ENCODE results near the gene RBM42.
"Not testable (repeated sequence)": the region's sequence is repeated elsewhere in the genome, so short reads cannot be mapped to it uniquely, and the experiment has no call there.

Gene RBM42

DNA sequence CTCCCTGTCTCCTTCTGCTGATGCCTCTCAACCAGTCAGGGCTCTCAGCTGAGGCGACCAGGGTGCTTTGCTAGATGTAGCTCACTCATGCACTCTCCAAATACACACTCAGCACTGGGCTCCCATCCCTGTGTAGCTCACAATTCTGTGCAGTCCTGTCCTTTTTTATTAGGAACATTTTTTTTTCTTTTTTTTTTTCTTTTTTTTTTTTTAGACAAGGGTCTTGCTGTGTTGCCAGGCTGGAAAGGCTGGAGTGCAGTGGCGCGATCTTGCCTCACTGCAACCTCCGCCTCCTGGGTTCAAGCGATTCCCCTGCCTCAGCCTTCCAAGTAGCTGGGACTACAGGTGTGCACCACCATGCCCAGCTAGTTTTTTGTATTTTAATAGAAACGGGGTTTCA lies 26.0 kb downstream of the RBM42 start:
- DNase-seq = not testable (repeated sequence)

DNA sequence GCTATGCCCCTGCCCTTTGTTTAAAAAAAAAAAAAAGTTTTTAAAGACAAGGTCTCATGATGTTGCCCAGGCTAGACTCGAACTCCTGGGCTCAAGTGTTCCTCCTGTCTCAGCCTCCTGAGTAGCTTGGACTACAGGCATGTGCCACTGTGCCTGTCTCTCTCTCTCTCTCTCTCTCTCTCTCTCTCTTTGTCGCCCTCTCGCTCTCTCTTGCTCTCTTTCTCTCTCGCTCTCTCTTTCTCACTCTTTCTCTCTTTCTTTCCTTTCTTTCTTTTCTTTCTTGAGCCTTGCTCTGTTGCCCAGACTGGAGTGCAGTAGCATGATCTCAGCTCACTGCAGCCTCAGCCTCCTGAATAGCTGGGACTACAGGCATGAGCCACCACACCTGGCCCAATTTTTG lies 26.8 kb downstream of the RBM42 start:
- DNase-seq = no peak

DNA sequence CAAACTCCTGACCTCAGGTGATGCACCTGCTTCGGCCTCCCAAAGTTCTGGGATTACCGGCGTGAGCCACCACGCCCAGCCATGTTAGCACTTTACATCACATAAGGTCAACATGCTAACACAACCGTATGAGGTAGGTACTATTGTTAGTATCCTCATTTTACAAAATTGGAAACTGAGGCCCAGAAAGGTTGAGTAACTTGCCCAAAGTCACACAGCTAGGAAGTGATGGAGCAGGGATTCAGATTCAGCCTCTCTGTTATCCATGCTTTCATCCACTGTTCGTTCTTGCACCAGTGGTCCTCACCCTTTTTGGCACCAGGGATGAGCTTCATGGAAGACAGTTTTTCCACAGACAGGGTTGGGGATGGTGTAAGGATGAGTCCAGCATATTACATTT lies 27.9 kb downstream of the RBM42 start:
- no peak for DNase-seq

DNA sequence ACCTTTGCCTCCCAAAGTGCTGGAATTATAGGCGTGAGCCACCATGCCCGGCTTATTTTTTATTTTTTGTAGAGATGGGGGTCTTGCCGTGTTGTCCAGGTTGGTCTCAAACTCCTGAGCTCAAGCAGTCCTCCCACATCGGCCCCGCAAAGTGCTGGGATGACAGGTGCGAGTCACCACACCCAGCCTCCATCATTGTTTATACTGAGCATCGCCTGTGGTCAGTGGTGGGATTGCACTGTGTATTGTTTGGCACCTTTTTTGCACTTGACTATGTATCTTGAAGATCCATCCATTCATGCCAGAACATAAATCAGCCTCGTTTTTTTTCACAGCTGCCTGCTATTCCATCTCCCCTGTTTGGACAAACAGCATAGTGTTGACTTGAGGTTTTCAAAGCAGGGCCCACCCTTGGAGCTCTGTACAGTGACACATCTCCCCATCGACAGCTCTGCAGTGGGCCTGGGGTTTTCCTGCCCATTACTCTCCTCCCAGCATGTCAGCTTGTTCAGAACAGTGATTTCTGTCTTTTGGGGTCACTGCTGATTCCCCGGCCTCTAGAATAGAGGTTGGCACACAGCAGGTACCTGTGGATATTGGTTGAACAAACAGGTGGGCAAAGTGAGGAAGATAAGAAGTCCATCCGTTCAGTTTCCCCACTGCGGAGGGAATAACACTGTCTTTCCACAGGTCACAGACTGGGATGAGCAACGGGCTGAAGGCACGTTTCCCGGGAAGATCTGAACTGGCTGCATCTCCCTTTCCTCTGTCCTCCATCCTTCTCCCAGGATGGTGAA lies 29.3 kb downstream of the RBM42 start:
- DNase-seq = no peak

DNA sequence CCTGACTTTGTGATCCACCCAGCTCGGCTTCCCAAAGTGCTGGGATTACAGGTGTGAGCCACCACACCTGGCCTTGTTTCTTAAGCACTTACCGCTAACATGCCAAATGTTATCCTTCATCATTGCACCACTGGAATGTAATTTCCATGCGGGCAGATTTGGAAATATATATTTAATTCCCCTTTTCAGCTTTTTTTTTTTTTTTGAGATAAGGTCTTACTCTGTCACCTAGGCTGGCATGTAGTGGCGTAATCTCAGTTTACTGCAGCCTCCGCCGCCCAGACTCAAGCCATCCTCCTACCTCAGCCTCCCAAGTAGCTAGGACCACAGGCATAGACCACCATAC lies 33.1 kb downstream of the RBM42 start:
- DNase-seq = no peak

DNA sequence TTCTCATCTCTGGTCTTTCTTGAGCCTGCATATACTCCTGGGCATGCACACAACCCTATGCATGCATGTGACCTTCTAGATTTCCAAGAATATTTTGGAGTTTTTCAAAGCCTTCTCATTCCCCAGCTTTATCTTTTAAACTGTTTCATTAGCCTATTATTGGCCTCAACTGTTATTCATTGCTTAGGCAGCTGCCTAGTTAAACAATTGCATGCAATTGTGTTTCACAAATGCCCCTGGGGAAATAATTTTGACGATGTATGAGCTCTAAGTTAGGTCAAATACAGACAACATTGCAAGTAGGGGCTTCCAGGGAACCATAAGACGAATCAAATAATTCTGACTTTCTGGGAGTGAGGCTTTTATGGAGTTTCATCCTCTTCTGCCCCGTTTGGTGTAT lies 35.1 kb downstream of the RBM42 start:
- DNase-seq = no peak

DNA sequence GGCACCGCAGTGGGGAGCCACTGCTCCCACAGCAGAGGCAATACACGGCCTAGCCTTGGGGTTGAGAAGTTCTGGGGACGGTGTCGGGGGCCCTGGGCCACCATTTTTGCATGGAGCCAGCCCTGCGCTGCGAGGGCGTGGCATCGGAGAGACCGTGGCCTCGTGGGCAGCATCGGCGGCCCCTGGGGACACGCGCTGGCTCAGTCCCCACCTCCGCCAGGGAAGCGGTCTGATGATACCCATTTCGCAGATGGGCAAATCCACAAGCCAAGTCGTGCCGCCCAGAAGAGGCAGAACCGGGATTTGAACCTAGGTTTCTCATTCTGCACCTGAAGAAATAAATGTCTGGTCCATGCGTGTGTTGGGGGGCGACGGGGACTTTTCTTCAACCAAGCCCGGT lies 36.3 kb downstream of the RBM42 start:
- DNase-seq = no peak

DNA sequence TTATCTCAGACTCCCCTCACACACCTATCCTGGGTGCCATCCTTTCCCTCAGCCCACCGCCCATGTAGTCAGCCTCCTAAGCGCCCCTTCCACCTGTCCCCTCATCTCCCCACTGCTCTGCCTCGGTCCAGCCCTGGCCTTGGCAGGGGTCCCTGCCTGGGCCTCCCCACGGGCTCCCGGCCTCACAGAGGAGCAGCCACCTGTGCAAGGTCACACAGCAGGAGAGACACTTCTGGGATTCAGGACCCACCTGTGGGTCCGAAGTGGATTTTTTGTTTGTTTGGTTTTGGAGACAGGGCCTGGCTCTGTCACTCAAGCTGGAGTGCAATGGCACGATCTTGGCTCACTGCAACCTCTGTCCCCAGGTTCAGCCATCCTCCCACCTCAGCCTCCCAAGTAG lies 36.8 kb downstream of the RBM42 start:
- DNase-seq = no peak

DNA sequence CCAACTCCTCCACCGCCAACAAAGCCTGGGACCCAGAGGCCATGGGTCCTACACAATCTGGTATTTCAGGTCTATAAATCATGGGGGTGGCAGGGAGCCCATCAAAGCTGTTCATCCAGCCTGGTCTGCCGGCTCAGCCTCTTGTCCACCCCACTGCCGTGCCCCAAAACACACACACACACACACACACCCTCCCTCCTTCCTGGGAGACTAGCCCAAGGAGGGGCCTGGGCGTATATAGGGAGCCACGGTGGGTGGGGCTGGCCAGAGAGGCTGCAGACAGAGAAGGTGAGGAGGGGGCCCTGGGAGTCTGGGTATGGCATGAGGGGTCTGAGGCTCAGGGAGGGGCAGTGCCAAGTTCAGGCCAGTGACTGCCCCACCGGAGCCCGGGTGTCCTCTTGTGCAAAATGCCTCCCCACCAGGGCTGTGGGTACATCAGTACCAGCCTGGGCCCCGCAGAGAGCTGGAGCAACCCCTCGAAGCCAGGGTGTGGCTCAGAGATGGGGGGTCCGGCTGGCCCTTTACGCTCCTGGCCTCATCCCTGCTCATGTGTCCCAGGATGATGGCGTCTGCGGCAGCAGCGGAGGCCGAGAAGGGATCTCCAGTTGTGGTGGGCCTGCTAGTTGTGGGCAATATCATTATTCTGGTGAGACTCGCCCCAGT lies 37.5 kb downstream of the RBM42 start, which contains the start of gene UPK1A:
Gene UPK1A, plus strand, starts transcription at position 267 of the 663 bp plus-strand sequence. Its CDS starts 296 bp downstream, at position 563.
- no peak for DNase-seq

DNA sequence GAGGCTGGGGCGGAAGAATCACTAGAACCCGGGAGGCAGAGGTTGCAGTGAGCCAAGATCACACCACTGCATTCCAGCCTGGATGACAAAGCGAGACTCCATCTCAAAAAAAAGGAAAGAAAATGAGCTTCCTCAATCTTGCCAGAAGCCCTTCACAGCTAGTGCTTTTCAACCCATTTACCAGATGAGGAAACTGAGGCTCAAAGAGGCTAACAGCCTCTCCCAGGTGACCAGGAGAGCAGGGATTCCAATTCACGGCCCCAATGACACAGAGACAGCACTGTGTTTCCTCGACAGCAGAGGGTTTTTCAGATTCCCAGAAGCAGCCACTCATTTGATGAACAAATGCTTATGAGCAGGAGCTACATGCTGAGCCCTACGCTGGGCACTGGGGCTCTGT lies 40.7 kb downstream of the RBM42 start:
- no peak for DNase-seq

DNA sequence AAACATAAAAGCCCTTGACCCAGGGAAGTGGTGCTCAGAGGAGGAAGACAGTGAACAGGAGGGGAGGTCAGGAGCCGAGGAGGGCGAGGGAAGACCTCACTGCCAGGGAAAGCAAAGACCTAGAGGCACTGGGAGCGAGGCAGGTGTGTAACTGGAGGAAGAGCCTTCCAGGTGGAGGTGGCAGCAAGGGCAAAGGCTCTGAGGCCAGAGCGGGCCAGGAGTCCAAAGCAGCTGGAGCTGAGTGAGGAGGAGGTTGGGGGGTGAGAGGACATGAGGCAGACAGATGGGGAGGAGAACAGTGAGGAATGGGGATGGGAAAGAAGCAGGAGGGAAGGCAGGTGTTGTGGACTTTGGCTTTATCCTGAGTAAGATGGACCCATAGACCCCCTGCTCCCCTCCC lies 41.1 kb downstream of the RBM42 start:
- DNase-seq = no peak

DNA sequence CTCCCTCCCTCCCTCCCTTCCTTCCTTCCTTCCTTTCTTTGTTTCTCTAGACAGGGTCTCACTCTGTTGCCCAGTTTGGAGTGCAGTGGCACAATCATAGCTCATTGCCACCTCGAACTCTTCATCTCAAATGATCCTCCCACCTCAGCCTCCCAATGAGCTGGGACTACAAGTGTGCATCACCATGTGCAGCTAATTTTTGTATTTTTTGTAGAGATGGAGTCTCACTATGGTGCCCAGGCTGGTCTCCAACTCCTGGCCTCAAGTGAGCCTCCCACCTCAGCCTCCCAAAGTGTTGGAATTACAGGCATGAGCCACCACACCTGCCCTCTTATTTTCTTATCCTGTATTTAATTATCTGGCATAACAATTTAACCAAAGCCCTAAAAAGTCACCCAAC lies 41.9 kb downstream of the RBM42 start:
- DNase-seq = no peak

DNA sequence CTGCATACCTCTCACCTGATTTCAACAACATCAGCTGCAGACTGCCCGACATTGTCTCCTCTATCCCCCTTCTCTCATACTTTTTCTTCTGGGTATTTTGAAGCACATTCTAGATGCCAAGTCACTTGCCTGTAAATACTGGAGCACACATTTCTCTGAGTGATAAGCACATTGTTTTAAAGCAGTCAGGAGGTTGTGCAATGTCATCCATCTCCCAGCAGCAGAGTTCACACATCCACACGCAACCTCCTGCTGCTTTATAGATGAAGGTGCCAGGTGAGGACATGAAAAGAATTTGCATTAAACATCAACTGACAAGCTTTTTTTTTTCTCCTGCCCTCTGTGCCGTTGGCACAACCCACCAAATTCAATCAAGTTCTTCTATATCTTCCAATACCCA lies 43.0 kb downstream of the RBM42 start:
- no peak for DNase-seq

DNA sequence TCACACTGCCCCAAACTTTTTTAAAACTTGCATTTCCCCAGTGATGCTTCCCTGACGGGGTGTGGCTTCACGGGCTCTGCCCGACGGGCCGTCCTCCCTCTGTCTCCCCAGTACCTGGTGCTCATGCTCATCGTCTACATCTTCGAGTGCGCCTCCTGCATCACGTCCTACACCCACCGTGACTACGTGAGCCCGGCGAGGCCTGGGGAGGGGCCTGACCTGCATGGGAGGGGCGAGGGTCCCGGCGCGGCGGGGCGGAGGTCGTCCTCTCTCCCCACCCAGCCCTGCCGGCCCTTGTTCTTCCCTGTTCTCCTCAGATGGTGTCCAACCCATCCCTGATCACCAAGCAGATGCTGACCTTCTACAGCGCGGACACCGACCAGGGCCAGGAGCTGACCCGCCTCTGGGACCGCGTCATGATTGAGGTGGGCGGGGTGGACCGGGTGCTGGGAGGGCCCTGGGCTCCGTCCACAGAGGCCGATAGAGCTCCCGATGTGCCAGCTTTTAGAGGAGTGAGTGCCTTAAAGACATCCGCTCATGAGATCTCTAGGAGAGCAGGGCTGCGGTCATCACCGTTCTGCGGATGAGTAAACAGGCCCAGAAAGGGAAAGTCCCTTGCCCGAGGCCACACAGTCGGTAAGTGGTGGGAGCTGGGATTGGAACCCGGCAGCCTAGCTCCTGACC lies 44.4 kb downstream of the RBM42 start:
- no peak for DNase-seq

DNA sequence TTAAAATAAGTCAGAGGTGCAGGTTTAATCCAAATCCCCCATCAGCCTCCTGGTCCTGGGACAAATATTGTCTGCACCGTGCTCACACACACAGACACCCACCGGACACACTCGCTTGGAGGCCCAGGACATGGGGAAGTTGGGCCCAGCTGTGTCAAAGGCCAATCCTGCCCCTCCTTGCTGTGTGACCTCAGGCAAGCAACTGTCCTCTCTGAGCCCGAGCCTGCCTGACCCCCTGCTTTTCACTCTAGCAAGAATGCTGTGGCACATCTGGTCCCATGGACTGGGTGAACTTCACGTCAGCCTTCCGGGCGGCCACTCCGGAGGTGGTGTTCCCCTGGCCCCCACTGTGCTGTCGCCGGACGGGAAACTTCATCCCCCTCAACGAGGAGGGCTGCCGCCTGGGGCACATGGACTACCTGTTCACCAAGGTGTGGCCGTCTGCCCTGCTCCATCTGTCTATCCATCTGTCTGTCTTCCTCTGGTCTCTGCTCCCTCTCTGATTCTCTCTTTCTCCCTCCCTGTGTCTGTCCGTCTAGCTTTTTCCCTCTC lies 46.8 kb downstream of the RBM42 start:
- DNase-seq = no peak

All from NCI-H2029 (cell line).